Measurements from ENCODE around the gene ASRGL1.
"Not testable (repeated sequence)": the region's sequence is repeated elsewhere in the genome, so short reads cannot be mapped to it uniquely, and the experiment has no call there.

Gene ASRGL1

GRCh38 chr11:62337303-62338181 is at the start of gene ASRGL1:
Gene ASRGL1 (plus strand): TSS chr11:62337448. CDS start chr11:62337978, 530 bp downstream.
- peak; percentile 82 for DNase-seq

GRCh38 chr11:62295504-62295903 is 41.7 kb upstream of the ASRGL1 start:
- peak; percentile 37 for DNase-seq

GRCh38 chr11:62298975-62299374 is 38.3 kb upstream of the ASRGL1 start, which contains the start of gene SCGB1D4:
Gene SCGB1D4 (minus strand): TSS chr11:62299075. CDS start chr11:62299010, 65 bp downstream.
- DNase-seq: no peak

- no peak for DNase-seq
Measured at GRCh38 chr11:62306227-62306626, 31.0 kb upstream of the ASRGL1 start.

GRCh38 chr11:62307950-62308349 is 29.3 kb upstream of the ASRGL1 start:
- DNase-seq: no peak

GRCh38 chr11:62309991-62310390 is 27.3 kb upstream of the ASRGL1 start:
- no peak for DNase-seq

GRCh38 chr11:62315431-62315830 is 21.8 kb upstream of the ASRGL1 start:
- DNase-seq: no peak

GRCh38 chr11:62322524-62322923 is 14.7 kb upstream of the ASRGL1 start:
- DNase-seq: no peak

- DNase-seq: no peak
Measured at GRCh38 chr11:62324731-62325556, 12.3 kb upstream of the ASRGL1 start.

- DNase-seq: not testable (repeated sequence)
Measured at GRCh38 chr11:62325781-62326180, 11.5 kb upstream of the ASRGL1 start.

GRCh38 chr11:62326719-62327118 is 10.5 kb upstream of the ASRGL1 start:
- not testable (repeated sequence) for DNase-seq

GRCh38 chr11:62327541-62327940 is 9.7 kb upstream of the ASRGL1 start:
- DNase-seq: not testable (repeated sequence)

- DNase-seq: not testable (repeated sequence)
Measured at GRCh38 chr11:62331264-62331663, 6.0 kb upstream of the ASRGL1 start.

GRCh38 chr11:62333768-62334167 is 3.5 kb upstream of the ASRGL1 start:
- DNase-seq: no peak

GRCh38 chr11:62336949-62337302 is 322 bp upstream of the ASRGL1 start:
- DNase-seq: not testable (repeated sequence)

GRCh38 chr11:62338218-62338617 is 970 bp downstream of the ASRGL1 start:
- DNase-seq: no peak

- no peak for DNase-seq
Measured at GRCh38 chr11:62340269-62340901, 3.1 kb downstream of the ASRGL1 start.

GRCh38 chr11:62341588-62341987 is 4.3 kb downstream of the ASRGL1 start:
- no peak for DNase-seq

- not testable (repeated sequence) for DNase-seq
Measured at GRCh38 chr11:62343646-62344190, 6.5 kb downstream of the ASRGL1 start.

GRCh38 chr11:62344210-62344609 is 7.0 kb downstream of the ASRGL1 start:
- no peak for DNase-seq

- DNase-seq: no peak
Measured at GRCh38 chr11:62345861-62346260, 8.6 kb downstream of the ASRGL1 start.

All from right hindlimb (tissue), 1 donor.